ENCODE measurements around the gene TOX3. TPM values are rescaled to one million over a fixed set of nuclear protein-coding genes. Genes with fewer than 3 reads are reported as not detected.

TOX3 gene
- total RNA-seq, 2 donors from 2014 or later = 4.8 to 8.5 TPM

DNA sequence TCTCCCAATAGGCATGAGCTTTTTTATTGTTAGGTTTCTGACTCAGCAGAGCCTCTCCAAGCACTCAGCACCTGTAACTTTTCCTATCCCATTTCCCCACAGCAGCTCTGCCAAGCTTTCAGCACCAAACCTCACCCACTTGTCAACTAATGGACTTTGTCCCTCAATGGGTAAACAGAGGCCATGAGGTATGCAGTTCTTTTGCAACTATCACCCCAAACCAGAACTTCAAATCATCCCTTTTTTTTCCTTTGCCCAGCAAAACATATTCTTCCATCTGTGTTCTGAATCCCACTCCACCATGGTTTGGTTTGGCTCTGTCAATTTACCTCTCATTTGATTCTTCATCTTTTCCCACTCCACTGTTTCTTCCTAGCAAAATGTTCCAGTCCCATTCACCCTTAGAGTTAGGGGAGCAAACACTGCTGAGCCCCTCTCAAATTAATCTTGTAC is 58.1 kb downstream of the TOX3 start:
- no peak overlapping the region for H3K4me3 ChIP-seq (ENCODE audit: low read length)
- H3K4me1 ChIP-seq (ENCODE audit: control insufficient read depth, insufficient read depth, low read length) = no peaks in the 10 kb centered on the region
- no peak for TF ChIP-seq CTCF (conservative IDR thresholded peaks at IDR 0.05)
- H3K9me3 ChIP-seq (ENCODE audit: control insufficient read depth, low read length) = no peaks in the 10 kb centered on the region
- H3K36me3 ChIP-seq (ENCODE audit: control insufficient read depth, insufficient read depth, low read length) = no peaks in the 10 kb centered on the region
- H3K27ac Mint-ChIP-seq = no peak overlapping the region
- H3K27ac ChIP-seq (ENCODE audit: low read depth, low read length) = no peak overlapping the region
- no peak for DNase-seq
- H3K9ac ChIP-seq (ENCODE audit: extremely low read depth, low read length, poor library complexity, severe bottlenecking) = no peak overlapping the region
- no peak overlapping the region for H3K4me3 Mint-ChIP-seq
- no peaks in the 10 kb centered on the region for H3K9me3 Mint-ChIP-seq
- H3K36me3 Mint-ChIP-seq (ENCODE audit: low read depth) = no peaks in the 10 kb centered on the region
- peaks cover 7% of the 10 kb centered on the region for H3K27me3 Mint-ChIP-seq (ENCODE audit: insufficient read depth)
- H3K4me1 Mint-ChIP-seq = peaks cover 2% of the 10 kb centered on the region
- H3K27me3 ChIP-seq (ENCODE audit: control insufficient read depth, insufficient read depth, low read length, poor library complexity, severe bottlenecking) = peaks cover 8% of the 10 kb centered on the region

GRCh38 chr16:52487849-52488457 is 59.0 kb downstream of the TOX3 start:
- H3K27me3 Mint-ChIP-seq (ENCODE audit: insufficient read depth) = peaks cover 3% of the 10 kb centered on the region
- no peak overlapping the region for H3K4me3 Mint-ChIP-seq
- TF ChIP-seq CTCF (conservative IDR thresholded peaks at IDR 0.05) = no peak
- Histone ChIP-seq H3K4me3 (ENCODE audit: low read length) (no peak overlapping the region), H3K27me3 (ENCODE audit: control insufficient read depth, insufficient read depth, low read length, poor library complexity, severe bottlenecking) (no peaks in the 10 kb centered on the region), H3K9me3 (ENCODE audit: control insufficient read depth, low read length) (no peaks in the 10 kb centered on the region), H3K4me1 (ENCODE audit: control insufficient read depth, insufficient read depth, low read length) (no peaks in the 10 kb centered on the region), H3K36me3 (ENCODE audit: control insufficient read depth, insufficient read depth, low read length) (no peaks in the 10 kb centered on the region), H3K9ac (ENCODE audit: extremely low read depth, low read length, poor library complexity, severe bottlenecking) (no peak overlapping the region), H3K27ac (ENCODE audit: low read depth, low read length) (no peak overlapping the region)
- H3K9me3 Mint-ChIP-seq = no peaks in the 10 kb centered on the region
- 70 to 100% methylated on average over 1 of the region's 1 CpG for WGBS, 2 experiments (ENCODE audit: insufficient coverage in 1 of 2, insufficient read length in 1 of 2)
- H3K36me3 Mint-ChIP-seq (ENCODE audit: low read depth) = no peaks in the 10 kb centered on the region
- H3K4me1 Mint-ChIP-seq = peaks cover 2% of the 10 kb centered on the region
- H3K27ac Mint-ChIP-seq = no peak overlapping the region
- no peak for DNase-seq

DNA sequence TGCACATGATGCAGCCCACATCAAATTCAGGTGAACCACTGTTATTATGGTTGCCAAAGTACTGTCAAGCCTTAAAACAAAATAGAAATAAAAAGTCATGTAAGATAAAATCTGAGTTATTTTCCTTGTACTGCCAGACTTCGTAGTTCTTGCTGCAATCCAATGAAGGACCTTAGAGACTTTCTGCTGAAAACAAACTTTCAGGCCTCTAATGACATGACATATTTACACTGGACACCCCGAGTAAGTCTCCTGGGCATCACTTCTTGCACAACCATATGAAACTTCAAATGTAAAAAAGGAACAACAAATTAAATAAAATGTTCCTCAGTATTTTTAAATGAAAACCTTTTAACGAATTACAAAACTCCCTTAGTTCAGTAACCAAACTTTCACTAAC is 66.7 kb downstream of the TOX3 start:
- no peaks in the 10 kb centered on the region for H3K4me1 ChIP-seq (ENCODE audit: control insufficient read depth, insufficient read depth, low read length)
- 87 to 90% methylated on average over 3 of the region's 3 CpGs for WGBS, 2 experiments (ENCODE audit: insufficient coverage in 1 of 2, insufficient read length in 1 of 2)
- H3K27ac Mint-ChIP-seq = no peak overlapping the region
- no peak overlapping the region for H3K4me3 ChIP-seq (ENCODE audit: low read length)
- H3K36me3 ChIP-seq (ENCODE audit: control insufficient read depth, insufficient read depth, low read length) = no peaks in the 10 kb centered on the region
- H3K4me3 Mint-ChIP-seq = no peak overlapping the region
- H3K9me3 Mint-ChIP-seq = no peaks in the 10 kb centered on the region
- H3K36me3 Mint-ChIP-seq (ENCODE audit: low read depth) = no peaks in the 10 kb centered on the region
- H3K27ac ChIP-seq (ENCODE audit: low read depth, low read length) = no peak overlapping the region
- DNase-seq = no peak
- no peak overlapping the region for H3K9ac ChIP-seq (ENCODE audit: extremely low read depth, low read length, poor library complexity, severe bottlenecking)
- no peak for TF ChIP-seq CTCF (conservative IDR thresholded peaks at IDR 0.05)
- no peaks in the 10 kb centered on the region for H3K9me3 ChIP-seq (ENCODE audit: control insufficient read depth, low read length)
- no peaks in the 10 kb centered on the region for H3K27me3 Mint-ChIP-seq (ENCODE audit: insufficient read depth)
- no peaks in the 10 kb centered on the region for H3K27me3 ChIP-seq (ENCODE audit: control insufficient read depth, insufficient read depth, low read length, poor library complexity, severe bottlenecking)
- no peaks in the 10 kb centered on the region for H3K4me1 Mint-ChIP-seq

Measured in endodermal cell (in vitro differentiated cells).